ENCODE data around the gene GZF1.

DNA sequence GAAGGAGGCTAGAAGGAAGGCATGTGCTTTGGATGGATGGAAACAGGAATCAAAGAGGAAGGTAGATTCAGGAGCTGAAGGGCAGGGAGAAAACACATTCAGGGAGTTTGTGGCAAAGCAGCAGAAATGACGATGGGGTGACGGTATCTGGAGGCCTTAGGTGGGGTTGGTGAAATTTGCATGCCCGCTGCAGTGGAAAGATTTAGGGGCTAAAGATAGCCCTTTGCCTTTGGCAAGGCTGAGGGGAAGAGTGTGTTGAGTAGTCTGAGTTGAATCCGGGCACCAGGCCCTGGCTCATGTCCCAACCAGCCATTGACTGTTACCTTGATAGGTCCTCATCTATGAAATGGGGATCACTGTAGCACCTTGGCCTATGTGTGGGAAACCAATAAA lies 1.3 kb downstream of the GZF1 start:
- TF ChIP-seq, protein P1, sequence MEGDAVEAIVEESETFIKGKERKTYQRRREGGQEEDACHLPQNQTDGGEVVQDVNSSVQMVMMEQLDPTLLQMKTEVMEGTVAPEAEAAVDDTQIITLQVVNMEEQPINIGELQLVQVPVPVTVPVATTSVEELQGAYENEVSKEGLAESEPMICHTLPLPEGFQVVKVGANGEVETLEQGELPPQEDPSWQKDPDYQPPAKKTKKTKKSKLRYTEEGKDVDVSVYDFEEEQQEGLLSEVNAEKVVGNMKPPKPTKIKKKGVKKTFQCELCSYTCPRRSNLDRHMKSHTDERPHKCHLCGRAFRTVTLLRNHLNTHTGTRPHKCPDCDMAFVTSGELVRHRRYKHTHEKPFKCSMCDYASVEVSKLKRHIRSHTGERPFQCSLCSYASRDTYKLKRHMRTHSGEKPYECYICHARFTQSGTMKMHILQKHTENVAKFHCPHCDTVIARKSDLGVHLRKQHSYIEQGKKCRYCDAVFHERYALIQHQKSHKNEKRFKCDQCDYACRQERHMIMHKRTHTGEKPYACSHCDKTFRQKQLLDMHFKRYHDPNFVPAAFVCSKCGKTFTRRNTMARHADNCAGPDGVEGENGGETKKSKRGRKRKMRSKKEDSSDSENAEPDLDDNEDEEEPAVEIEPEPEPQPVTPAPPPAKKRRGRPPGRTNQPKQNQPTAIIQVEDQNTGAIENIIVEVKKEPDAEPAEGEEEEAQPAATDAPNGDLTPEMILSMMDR (IDR thresholded peaks at IDR 0.05 in 8 of 11, conservative IDR thresholded peaks at IDR 0.05 in 3 of 11) = no peak
- no peak for TF ChIP-seq POLR2AphosphoS5 (IDR thresholded peaks at IDR 0.05)
